ENCODE data around the gene ABLIM1. TPM values are rescaled to one million over a fixed set of nuclear protein-coding genes. Genes with fewer than 3 reads are reported as not detected.

Gene ABLIM1
- total RNA-seq, 1 donor from 2014 or later, result 35.8 TPM

DNA sequence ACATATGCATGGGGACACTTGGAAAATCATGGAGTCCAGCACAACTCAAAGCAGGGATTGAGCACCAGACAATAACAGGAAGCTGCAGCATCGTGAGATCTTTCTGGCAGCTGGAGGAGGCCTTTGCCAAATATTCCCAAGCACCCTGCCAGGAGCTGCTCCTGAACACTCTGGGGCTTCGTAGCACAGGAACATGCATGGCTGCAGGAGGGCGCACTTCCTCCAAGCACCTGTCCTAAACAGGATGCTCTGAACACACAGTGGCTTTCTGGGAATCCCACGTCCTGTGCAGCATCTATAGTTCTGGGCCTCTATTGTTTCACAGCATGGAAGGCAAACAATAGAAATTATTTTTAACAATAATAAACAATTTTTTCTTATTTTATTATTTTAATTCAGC, 4.1 kb downstream of the ABLIM1 start:
- Mint-ChIP-seq H3K27me3 (ENCODE audit: low read depth) (no peaks in the 10 kb centered on the region), H3K4me3 (no peak overlapping the region), H3K27ac (ENCODE audit: unreplicated experiment) (no peak overlapping the region), H3K36me3 (ENCODE audit: low read depth) (no peaks in the 10 kb centered on the region), H3K9me3 (no peaks in the 10 kb centered on the region), H3K4me1 (no peaks in the 10 kb centered on the region)
- TF ChIP-seq, protein P1, sequence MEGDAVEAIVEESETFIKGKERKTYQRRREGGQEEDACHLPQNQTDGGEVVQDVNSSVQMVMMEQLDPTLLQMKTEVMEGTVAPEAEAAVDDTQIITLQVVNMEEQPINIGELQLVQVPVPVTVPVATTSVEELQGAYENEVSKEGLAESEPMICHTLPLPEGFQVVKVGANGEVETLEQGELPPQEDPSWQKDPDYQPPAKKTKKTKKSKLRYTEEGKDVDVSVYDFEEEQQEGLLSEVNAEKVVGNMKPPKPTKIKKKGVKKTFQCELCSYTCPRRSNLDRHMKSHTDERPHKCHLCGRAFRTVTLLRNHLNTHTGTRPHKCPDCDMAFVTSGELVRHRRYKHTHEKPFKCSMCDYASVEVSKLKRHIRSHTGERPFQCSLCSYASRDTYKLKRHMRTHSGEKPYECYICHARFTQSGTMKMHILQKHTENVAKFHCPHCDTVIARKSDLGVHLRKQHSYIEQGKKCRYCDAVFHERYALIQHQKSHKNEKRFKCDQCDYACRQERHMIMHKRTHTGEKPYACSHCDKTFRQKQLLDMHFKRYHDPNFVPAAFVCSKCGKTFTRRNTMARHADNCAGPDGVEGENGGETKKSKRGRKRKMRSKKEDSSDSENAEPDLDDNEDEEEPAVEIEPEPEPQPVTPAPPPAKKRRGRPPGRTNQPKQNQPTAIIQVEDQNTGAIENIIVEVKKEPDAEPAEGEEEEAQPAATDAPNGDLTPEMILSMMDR (conservative IDR thresholded peaks at IDR 0.05), result no peak
- DNase-seq (ENCODE audit: low read depth, low spot score), result no peak

DNA sequence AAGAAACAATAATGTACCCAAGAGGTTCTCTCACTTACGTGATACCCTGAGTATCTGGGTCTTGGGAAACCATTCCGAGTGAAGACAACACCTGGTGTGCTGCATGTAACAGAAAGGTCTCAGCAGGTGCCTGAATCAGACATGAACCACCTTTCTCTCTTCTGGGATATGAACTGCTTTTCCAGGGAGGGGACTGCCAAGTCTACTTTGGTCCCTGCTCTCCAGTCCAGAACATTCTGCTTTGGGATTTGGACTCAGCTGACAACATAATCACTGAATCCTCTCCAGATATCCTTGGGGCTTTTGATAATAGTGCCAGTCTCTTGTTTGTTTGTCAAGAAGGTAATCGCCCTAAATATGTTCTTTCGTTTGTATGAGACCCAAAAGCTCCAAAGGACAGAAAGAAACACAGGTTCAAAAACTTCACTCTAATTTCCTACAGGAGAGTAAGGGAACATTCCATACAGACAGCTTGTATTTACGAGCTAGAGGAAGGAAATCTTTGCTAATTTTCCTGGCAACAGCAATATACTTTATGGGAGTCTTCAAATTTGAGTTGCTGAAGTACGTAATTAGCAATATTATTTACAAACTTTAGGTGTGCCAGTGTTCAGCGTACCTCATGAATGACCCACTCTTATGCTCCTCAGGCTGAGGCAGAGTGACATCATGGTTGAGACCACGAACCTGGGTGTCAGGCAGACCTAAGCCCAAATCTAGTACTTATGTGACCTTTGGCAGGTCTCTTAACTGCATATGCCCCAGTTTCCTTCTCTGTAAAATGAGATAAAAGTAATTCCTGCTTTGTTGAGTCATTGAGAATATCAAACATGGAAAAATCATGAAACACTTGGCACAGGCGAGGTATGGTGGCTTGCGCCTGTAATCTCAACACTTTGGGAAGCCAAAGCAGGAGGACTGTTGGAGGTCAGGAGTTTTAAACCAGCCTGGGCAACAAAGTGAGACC, 5.4 kb downstream of the ABLIM1 start:
- Mint-ChIP-seq H3K4me3 (no peak overlapping the region), H3K36me3 (ENCODE audit: low read depth) (no peaks in the 10 kb centered on the region), H3K9me3 (no peaks in the 10 kb centered on the region), H3K27me3 (ENCODE audit: low read depth) (no peaks in the 10 kb centered on the region), H3K4me1 (no peaks in the 10 kb centered on the region), H3K27ac (ENCODE audit: unreplicated experiment) (no peak overlapping the region)
- TF ChIP-seq, protein P1 (conservative IDR thresholded peaks at IDR 0.05), result no peak
- no peak for DNase-seq (ENCODE audit: low read depth, low spot score)

DNA sequence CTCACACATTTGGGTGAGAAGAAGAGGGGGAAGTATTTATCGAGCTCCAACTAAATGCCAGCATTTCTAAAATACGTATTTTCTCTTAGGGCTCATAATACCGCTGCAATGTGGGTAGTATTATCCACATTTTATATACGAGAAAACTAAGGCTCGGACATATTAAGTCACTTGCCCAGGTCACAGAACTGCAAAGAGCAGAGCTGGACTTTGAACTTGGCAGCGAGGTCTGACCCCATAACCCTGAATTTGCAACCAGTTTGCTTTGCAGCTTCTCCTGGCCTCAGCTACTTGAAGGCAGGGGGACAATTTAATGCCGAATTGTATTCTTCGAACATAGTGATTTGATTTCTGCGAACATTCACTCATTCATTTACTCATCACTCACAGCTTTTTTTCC, 7.2 kb downstream of the ABLIM1 start:
- Mint-ChIP-seq H3K27me3 (ENCODE audit: low read depth) (no peaks in the 10 kb centered on the region), H3K9me3 (no peaks in the 10 kb centered on the region), H3K4me3 (no peak overlapping the region), H3K27ac (ENCODE audit: unreplicated experiment) (no peak overlapping the region), H3K36me3 (ENCODE audit: low read depth) (no peaks in the 10 kb centered on the region), H3K4me1 (no peaks in the 10 kb centered on the region)
- TF ChIP-seq, protein P1 (conservative IDR thresholded peaks at IDR 0.05), result no peak
- DNase-seq (ENCODE audit: low read depth, low spot score), result no peak

DNA sequence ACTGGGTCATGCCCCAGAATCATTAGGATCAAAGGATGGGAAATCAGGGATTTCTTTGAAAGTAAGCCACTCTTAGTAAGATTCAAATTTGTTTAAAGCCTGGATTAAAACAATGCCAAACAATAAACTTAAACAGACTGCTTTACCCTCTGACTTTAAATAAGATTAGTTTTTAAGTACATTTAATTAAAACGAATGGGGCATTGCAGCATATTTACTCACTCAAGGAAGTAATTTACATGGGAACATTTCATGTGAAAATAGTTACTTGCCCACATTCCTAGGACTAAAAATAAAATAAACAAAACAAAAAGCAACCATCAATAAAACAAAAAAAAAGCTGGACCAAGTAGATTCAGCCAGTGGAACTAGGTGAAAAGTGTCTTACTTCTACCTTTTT, 7.8 kb downstream of the ABLIM1 start:
- Mint-ChIP-seq H3K27me3 (ENCODE audit: low read depth) (no peaks in the 10 kb centered on the region), H3K4me1 (no peaks in the 10 kb centered on the region), H3K4me3 (no peak overlapping the region), H3K36me3 (ENCODE audit: low read depth) (no peaks in the 10 kb centered on the region), H3K27ac (ENCODE audit: unreplicated experiment) (no peak overlapping the region), H3K9me3 (no peaks in the 10 kb centered on the region)
- no peak for DNase-seq (ENCODE audit: low read depth, low spot score)
- TF ChIP-seq, protein P1 (conservative IDR thresholded peaks at IDR 0.05), result no peak

DNA sequence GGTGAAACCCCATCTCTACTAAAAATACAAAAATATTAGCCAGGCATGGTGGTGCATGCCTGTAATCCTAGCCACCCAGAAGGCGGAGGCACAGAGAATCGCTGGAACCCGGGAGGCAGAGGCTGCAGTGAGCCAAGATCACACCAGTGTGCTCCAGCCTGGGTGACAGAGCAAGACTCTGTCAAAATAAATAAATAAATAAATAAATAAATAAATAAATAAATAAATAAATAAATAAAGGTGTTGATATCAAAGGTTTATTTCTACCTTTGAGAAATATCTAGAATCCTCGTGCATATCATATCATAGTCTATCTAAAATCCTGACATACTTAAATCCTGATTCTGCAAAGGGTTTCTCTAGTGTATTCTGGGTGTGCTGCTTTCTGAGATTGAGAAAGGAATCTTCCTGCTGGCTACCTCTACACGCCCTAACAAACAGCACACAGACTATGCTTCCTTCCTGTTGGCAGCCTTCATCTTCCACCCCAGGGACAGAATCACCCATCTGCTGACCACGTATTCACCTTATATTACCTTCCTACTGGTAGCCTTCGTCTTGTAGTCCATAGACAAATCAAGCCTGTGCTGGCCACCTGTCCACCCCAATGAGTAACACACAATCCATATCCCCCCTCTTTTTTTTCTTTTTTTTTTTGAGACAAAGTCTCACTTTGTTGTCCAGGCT, 8.7 kb downstream of the ABLIM1 start:
- Mint-ChIP-seq H3K4me1 (no peaks in the 10 kb centered on the region), H3K9me3 (no peaks in the 10 kb centered on the region), H3K4me3 (no peak overlapping the region), H3K27me3 (ENCODE audit: low read depth) (no peaks in the 10 kb centered on the region), H3K36me3 (ENCODE audit: low read depth) (no peaks in the 10 kb centered on the region), H3K27ac (ENCODE audit: unreplicated experiment) (no peak overlapping the region)
- DNase-seq (ENCODE audit: low read depth, low spot score), result no peak
- TF ChIP-seq, protein P1 (conservative IDR thresholded peaks at IDR 0.05), result no peak
